NCI-H524 treated with DMSO at 0.1 percent for 48 hours (cell line): Measurements from ENCODE around the gene ATRIP.
A peak's percentile ranks its signal among the peaks of the same experiment; 100 is the strongest.
"Not testable (repeated sequence)": the region's sequence is repeated elsewhere in the genome, so short reads cannot be mapped to it uniquely, and the experiment has no call there.

ENCODE experiments used
- DNase-seq: peaks from one replicate; lab custom pipeline; 2025; lab: John Stamatoyannopoulos, UW

ATRIP gene

DNA sequence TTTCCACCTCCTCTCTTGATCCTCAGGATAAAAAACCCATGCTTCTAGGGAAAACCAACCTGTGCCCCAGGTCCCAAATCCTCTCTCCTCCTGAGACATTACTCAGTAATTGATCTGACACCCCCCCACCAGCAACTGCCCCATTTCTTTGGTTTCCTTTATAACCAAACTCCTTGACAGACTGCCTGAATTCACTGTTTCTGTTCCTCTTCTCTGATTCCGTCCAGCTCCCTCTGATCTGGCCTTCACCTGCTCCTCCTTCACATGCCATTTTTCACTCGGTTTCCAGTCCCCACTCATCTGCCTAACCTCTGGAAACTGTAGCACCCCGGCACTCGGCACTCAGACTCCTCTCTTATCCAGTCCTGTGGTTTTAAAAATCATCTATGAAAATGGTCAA lies 8.7 kb upstream of the ATRIP start:
- no peak for DNase-seq

DNA sequence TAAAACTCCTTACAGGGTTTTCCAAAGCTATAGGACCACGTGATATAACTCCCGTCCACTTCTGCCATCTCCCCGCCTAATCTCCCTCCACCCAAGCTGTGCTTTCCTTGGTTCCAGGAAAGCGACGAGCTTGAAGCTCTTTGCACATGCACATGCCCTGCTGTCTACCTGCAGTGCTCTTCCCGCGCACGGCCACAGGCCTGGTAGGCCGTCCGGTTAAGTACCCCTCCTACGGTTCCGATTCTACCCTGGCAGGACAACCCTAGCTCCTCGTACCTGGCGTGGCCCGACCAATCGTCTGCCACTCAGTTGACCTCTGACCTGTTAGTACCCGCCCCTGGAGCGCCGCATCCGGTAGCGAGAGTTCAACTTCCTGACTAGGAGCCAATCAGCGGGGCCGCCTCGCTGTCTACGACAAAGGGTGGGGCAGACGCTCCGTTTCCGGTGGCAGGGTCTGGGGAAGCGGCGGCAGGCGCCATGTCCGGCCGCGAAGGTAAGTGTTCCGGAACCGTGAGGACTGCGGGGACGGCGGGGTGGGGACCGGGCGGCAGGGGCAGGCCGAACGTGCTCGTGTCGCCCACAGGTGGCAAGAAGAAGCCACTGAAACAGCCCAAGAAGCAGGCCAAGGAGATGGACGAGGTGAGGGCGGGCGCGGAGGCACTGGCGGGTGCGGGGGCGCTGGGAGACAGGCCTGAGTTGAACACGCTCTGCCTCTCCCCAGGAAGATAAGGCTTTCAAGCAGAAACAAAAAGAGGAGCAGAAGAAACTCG lies 6.5 kb upstream of the ATRIP start, which contains the start of the genes CCDC51 and TMA7:
CCDC51 (minus strand) TSS at position 300 of the 770 bp plus-strand sequence. CDS start 4,991 bp downstream, outside the sequence.
TMA7 (plus strand) TSS at position 438 of the 770 bp plus-strand sequence; CDS start at position 478, 40 bp downstream.
- DNase-seq, result peak; percentile 86

DNA sequence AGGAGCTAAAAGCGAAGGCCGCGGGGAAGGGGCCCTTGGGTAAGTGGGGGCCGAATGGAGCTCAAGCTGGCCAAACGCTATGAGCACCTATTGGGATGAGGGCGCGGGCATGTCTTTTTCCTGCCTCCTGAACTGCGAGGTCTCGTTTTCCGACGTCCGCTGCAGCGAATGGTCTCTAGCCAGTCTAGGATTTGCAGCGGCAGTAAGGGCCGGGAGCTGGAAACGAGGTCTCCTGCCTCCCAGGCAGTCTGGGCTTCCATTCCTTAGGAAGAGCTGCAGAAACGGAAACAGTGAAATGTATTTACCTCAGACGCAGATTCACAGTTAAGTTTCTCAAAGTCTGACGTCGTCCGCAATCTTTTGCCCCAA lies 6.0 kb upstream of the ATRIP start:
- DNase-seq, result no peak

DNA sequence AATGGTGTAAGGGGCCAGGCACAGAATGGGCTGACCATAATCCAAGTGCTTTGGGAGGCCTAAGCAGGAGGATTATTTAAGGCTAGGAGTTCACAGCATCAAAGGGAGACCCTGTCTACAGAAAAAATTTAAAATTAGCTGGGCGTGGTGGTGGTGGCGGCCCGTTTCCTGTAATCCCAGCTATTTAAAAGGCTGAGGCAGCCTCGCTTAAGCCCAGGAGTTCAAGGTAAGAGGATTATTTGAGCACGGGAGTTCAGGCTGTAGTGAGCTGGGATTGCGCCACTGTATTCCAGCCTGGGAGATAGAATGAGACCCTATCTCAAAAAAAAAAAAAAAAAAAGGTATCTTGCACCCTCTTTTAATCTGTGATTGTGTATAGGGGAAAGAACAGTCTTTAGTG lies 4.6 kb upstream of the ATRIP start:
- DNase-seq, result no peak

DNA sequence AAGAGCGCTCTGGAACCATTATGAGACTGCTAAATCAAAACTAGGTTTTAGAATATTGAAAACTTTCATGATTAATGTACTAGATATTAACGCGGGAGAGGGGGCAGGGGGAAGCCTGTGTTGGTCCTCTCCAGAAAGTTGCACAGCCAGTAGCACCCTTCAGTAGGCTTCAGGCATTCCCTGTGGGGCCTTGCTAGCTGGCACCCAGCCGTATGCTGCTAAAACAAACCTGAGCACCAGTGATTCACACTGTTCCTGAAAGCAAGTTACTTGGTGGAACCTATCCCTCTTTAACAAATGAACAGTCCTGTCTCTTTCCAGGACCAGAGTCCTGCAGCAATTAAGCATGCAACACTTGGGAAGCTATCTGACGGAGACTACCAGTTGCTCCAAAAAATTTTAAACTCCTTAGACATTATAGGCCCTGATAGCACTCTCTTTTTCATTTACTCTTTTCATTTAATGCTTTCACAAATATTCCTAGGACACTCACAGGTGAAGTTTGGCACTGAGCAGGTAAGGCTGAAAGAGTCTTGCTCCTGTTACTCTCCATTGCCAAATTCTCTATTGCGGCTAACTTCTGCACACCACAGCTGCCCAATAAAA lies 1.2 kb upstream of the ATRIP start:
- DNase-seq, result no peak

DNA sequence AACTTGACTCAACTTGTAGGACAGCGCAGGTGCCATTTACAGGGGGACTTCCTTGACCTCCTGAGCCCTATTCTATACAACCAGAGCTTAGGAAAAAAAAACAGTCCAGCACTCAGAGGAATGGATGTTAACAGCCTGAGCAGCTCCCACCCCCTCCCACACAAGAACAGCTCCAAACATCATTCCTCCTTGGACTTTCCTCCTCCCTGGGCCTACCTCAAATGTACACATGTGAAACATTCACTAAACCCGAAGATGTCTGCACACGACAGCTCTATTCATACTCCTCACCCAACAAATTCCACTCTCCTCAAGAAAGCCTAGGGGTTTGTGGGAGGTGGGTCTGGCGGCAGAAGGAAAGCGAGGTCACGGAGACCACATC lies 503 bp upstream of the ATRIP start:
- DNase-seq, result no peak

DNA sequence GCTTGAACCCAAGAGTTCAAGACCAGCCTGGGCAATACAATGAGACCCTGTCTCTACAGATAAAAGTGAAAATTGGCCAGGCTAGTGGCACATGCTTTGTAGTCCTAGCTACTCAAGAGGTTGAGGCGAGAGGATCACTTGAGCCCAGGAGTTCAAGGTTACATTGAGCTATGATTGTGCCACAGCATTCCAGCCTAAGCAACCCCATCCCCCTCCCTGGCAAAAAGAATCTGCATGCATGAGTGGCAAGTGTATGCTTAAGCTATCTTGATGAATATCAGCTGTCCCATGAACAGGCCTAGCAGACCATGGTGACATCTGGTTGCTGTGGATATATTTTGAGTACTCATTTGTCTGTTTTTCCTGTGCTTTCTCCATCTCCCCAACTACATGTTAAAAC lies 4.7 kb downstream of the ATRIP start:
- no peak for DNase-seq

DNA sequence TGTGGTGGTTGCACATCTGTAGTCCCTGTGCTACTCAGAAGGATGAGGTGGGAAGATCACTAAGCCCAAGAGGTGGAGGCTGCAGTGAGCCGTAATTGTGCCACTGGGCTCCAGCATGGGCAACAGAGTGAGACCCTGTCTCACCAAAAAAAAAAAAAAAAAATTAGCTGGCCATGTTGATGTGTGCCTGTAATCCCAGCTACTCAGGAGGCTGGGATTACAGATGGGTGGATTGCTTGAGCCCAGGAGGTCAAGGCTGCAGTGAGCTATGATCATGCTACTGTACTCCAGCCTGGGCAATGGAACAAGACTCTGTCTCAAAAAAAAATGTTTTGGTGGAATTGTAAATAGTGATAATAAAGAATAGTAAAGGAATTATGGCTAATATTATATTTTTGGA lies 9.9 kb downstream of the ATRIP start:
- no peak for DNase-seq

DNA sequence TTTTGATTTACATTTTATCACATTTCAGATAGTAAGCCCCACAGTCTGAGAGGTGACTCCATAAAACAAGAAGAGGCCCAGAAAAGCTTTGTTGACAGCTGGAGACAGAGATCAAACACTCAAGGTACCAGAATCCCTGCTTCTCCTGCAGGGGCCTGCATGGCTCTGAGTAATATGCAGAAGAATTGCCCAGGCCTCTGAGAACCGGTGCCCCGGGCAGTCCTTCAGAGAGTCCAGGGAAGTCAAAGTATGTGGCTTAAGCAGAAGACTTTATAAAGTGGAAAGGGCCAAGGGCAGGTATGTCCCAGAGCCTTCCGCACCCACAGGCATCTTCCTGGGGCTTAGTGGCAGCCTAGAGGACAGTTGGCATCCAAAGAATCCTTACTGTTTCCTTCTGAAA lies 12.8 kb downstream of the ATRIP start:
- DNase-seq, result no peak

DNA sequence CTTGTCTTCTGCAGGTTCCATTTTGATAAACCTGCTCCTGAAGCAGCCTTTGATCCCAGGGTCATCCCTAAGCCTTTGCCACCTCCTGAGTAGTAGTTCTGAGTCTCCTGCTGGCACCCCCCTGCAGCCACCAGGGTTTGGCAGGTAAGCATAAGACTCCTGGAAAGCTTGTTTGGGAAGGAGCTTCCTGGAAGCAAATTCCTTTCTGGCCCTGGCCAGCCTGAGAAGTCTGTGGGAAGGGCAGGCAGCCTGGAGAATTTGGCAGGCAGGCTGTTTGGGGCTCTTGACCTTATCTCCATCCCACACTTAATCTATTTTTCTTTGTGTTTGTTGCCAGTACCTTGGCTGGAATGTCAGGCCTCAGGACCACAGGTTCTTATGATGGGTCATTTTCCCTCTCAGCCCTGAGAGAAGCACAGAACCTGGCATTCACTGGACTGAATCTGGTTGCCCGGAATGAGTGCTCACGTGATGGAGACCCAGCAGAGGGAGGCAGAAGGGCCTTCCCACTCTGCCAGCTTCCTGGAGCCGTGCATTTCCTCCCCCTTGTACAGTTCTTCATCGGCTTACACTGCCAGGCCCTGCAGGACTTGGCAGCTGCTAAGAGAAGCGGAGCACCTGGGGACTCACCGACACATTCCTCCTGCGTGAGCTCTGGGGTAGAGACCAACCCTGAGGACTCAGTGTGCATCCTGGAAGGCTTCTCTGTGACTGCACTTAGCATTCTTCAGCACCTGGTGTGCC lies 13.4 kb downstream of the ATRIP start:
- no peak for DNase-seq

DNA sequence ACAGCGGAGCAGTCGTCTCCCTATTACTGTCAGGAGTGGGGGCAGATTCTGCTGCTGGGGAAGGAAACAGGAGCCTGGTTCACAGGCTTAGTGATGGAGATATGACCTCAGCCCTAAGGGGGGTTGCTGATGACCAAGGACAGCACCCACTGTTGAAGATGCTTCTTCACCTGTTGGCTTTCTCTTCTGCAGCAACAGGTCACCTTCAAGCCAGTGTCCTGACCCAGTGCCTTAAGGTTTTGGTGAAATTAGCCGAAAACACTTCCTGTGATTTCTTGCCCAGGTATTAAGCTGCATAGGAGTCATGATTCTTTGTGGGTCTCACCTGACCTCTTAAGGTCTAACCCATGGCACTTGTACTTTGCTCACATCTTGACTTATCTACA lies 14.0 kb downstream of the ATRIP start:
- no peak for DNase-seq

DNA sequence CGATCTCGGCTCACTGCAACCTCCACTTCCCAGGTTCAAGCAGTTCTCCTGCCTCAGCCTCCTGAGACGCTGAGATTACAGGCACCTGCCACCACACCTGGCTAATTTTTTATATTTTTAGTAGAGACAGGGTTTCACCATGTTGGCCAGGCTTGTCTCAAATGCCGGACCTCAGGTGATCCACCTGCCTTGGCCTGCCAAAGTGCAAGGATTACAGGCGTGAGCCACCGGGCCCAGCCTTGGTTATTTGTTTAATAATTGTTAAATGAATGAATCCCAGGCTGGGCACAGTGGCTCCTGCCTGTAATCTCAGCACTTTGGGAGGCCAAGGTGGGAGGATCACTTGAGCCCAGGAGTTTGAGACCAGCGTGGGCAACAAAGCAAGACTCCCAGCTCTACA lies 15.2 kb downstream of the ATRIP start:
- DNase-seq, result not testable (repeated sequence)

DNA sequence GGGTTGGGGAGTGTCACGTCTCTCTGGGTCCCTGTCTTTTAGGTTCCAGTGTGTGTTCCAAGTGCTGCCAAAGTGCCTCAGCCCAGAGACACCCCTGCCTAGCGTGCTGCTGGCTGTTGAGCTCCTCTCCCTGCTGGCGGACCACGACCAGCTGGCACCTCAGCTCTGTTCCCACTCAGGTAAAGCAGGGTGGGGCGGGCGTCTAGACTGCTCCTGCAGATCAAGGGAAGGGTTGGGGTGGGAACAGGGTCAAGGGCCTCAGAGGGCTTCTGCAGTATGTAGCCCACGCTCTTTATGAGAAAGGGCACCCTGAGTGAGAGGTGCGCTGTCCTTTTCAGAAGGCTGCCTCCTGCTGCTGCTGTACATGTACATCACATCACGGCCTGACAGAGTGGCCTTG lies 17.2 kb downstream of the ATRIP start:
- DNase-seq, result no peak

DNA sequence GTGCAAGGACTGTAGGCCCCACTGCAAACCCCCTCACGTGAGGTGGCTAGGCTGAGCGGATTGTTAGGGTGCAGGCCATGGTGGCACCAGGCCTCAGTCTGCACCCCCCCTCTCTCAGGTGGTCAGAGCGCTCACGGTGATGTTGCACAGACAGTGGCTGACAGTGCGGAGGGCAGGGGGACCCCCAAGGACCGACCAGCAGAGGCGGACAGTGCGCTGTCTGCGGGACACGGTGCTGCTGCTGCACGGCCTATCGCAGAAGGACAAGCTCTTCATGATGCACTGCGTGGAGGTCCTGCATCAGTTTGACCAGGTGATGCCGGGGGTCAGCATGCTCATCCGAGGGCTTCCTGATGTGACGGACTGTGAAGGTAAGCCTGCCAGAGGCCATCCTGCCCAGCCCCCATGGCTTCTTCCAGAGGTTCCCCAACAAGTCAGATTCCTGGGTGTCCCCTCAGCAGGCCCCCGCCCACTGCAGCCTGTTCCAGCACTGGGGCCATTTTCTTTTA lies 18.2 kb downstream of the ATRIP start:
- DNase-seq, result no peak

DNA sequence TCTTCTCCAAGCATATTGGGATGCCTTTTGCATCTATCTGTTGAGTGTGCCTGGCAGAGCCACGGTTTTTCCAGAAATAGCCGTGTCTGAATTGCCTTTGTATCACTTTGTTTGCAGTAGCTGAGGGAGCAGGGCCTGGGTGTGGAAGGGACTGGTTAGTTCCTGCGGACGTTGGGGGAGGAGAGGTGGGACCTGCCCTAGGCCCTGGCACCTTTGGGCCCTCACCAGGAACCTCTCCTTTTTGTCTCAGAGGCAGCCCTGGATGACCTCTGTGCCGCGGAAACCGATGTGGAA lies 18.6 kb downstream of the ATRIP start:
- no peak for DNase-seq

DNA sequence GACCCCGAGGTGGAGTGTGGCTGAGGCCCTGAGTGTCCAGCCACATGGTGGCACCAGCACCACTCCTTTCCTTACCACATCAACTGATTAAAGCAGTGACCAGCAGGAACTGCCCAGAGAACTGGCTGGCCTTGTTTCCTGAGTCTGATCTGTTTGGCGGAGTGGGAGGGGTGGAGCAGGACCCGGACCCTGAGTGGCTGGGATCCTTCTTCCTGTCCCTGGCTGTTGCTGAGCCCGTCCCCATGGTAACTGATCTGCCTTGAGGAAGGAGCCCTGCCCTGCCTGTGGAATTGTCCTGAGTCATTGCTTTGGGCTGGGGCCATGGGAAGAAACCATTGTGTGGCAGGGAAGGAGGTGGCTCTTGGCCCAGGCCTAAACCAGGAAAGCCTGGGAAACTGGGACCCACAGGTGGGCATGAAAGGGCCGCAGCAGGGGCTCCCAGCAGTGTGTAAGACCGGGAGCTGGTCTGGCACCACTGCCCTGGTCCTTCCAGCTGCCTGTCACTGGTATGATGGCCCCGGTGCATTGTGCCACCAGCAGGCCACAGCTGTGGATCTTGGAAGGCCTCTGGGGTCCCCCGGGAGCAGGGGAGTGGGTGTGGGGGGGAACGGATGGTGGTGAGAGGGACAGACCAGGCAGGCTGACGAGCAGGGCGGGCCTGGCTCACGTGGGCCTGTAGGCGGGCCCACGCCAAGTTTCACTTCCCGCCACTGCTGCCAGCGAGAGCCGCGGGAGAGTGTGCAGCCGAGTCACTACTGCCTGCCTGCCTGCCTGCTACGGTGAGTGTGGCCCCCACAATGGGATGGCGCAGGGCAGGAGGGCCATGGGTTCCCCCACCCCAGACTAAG lies 19.2 kb downstream of the ATRIP start:
- DNase-seq, result no peak

DNA sequence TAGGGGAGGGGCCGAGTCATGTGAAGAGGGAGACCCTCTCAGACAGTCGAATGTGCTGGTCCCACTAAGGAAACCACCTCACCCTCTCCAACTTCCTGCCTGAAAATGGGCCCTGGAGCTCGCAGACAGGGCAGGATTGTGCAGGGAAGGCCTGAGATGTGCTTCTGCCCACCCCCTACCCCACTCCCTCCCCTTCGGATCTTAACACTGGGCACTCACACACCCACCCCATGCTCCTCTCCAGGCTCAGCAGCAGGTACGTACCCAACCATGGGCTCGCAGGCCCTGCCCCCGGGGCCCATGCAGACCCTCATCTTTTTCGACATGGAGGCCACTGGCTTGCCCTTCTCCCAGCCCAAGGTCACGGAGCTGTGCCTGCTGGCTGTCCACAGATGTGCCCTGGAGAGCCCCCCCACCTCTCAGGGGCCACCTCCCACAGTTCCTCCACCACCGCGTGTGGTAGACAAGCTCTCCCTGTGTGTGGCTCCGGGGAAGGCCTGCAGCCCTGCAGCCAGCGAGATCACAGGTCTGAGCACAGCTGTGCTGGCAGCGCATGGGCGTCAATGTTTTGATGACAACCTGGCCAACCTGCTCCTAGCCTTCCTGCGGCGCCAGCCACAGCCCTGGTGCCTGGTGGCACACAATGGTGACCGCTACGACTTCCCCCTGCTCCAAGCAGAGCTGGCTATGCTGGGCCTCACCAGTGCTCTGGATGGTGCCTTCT lies 20.0 kb downstream of the ATRIP start:
- no peak for DNase-seq

DNA sequence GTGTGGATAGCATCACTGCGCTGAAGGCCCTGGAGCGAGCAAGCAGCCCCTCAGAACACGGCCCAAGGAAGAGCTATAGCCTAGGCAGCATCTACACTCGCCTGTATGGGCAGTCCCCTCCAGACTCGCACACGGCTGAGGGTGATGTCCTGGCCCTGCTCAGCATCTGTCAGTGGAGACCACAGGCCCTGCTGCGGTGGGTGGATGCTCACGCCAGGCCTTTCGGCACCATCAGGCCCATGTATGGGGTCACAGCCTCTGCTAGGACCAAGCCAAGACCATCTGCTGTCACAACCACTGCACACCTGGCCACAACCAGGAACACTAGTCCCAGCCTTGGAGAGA lies 20.5 kb downstream of the ATRIP start:
- no peak for DNase-seq

DNA sequence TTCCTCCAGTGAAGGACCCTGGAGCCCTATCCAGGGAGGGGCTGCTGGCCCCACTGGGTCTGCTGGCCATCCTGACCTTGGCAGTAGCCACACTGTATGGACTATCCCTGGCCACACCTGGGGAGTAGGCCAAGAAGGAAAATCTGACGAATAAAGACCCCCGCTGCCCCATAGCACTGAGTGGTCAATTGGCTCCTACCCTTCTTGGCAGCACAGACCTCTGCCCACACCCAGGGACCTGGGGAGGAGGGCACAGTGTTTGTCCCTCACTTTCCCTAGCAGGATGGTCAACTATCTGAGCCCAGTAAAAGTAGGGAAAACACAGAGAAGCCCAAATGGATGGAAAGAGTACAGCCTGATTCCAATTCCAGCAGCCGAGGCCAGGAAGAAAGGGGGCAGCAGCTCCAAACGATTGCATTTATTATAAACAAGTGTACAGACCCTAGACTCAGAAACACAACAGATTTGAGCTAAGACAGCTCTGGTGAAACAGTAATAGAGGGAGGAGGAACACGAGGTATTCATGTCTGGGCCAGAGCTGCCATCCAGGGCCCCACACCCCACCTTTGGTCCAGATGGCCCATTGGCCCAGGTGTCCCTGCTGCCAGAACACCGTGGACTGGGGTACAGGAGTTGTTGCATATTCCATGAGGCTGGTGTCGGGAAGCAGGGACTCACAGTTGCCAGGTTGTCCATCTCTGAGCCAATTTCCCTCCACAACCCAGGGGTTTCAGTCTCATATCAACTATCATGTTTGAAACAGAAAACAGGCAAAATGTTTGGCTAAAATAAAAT lies 21.1 kb downstream of the ATRIP start:
- DNase-seq, result no peak

DNA sequence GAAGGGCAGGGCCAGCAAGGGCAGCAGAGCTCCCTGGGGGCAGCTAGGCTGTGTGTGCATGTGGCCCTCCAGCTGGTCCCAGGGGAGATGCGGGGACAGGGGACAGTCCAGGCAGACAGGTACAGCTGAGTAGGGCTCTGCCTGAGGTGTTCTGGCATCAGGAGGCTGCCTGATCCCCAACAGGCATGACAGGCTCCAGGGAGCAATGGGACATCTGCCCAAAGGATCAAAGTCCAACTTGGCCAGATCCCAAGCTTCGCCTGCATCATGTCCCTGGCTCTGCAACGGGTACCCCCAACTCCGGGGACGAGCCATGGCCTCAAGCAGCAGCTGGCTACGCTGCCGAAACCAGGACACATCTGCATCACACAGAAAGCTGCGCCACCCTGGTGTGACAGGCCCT lies 21.8 kb downstream of the ATRIP start:
- DNase-seq, result no peak
